ENCODE results near the gene UBE2V1.
"Not testable (repeated sequence)": the region's sequence is repeated elsewhere in the genome, so short reads cannot be mapped to it uniquely, and the experiment has no call there.

DNA sequence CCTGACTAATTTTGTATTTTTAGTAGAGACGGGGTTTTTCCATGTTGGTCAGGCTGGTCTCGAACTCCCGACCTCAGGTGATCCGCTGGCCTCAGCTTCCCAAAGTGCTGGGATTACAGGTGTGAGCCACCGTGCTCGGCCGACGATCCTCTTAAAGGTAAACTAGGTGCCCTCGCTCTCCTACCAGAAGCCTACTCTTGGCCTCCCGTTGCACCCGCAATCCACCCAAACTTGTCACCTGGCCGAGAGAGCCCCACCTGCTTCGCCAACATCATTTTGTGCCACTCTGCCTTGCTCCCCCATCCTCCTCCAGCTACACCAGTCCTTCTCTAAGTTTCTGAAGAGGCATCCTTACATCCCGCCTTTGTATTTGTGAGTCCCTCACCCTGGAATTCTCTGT, 10.4 kb downstream of the UBE2V1 start:
- not testable (repeated sequence) for TF ChIP-seq BHLHE40 (IDR thresholded peaks at IDR 0.05; ENCODE audit: borderline replicate concordance); NFRKB (IDR thresholded peaks at IDR 0.05); FOXA1 (IDR thresholded peaks at IDR 0.05); FOXK2 (IDR thresholded peaks at IDR 0.05); ARNT (IDR thresholded peaks at IDR 0.05); FOXM1 (IDR thresholded peaks at IDR 0.05; ENCODE audit: borderline replicate concordance)
- TF ChIP-seq, protein P1, sequence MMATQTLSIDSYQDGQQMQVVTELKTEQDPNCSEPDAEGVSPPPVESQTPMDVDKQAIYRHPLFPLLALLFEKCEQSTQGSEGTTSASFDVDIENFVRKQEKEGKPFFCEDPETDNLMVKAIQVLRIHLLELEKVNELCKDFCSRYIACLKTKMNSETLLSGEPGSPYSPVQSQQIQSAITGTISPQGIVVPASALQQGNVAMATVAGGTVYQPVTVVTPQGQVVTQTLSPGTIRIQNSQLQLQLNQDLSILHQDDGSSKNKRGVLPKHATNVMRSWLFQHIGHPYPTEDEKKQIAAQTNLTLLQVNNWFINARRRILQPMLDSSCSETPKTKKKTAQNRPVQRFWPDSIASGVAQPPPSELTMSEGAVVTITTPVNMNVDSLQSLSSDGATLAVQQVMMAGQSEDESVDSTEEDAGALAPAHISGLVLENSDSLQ (IDR thresholded peaks at IDR 0.05), result not testable (repeated sequence)
